Heart left ventricle (tissue), 16 donors: ENCODE data around the gene MYH6. TPM values are rescaled to one million over a fixed set of nuclear protein-coding genes. Genes with fewer than 3 reads are reported as not detected.

Experiments
- ATAC-seq, 4 donors: fragments of 200-7000 bp; cut with Tn5 transposase; one replicate each; pipeline ENCODE4 v1.9.1; 2020 to 2022; ENCODE audit warnings: moderate library complexity in 4 of 4, mild to moderate bottlenecking in 3 of 4, moderate number of reproducible peaks in 1 of 4
- DNase-seq, 5 donors: peaks; one replicate each; pipeline ENCODE4 v3.0.0-alpha.2; 2020
- H3K27ac ChIP-seq, 12 donors: fragments of 200-600 bp; sonication (generic) in 4 of 12; one replicate each; pipeline versions ENCODE4 v1.5.0 to v1.8.0; 2016 to 2022; ENCODE audit warnings: mild to moderate bottlenecking in 2 of 12
- H3K27me3 ChIP-seq, 9 donors: fragments of 200-600 bp; sonication (generic) in 2 of 9; one replicate each; pipeline versions ENCODE4 v1.5.1 to v1.8.0; 2016 to 2022; ENCODE audit warnings: mild to moderate bottlenecking in 3 of 9
- H3K36me3 ChIP-seq, 9 donors: fragments of 200-600 bp; sonication (generic) in 2 of 9; one replicate each; pipeline versions ENCODE4 v1.5.0 to v1.8.0; 2018 to 2022; ENCODE audit warnings: mild to moderate bottlenecking in 2 of 9
- H3K4me1 ChIP-seq, 12 donors: fragments of 200-600 bp; sonication (generic) in 4 of 12; one replicate each; pipeline versions ENCODE4 v1.5.0 to v1.8.0; 2016 to 2022; ENCODE audit warnings: mild to moderate bottlenecking in 3 of 12
- H3K4me3 ChIP-seq, 12 donors: fragments of 200-600 bp; sonication (generic) in 4 of 12; one replicate each; pipeline versions ENCODE4 v1.5.0 to v1.8.0; 2017 to 2022; ENCODE audit warnings: mild to moderate bottlenecking in 9 of 12, moderate library complexity in 4 of 12
- H3K9me3 ChIP-seq, 12 donors: fragments of 200-600 bp; sonication (generic) in 4 of 12; one replicate each; pipeline versions ENCODE4 v1.5.0 to v1.8.0; 2016 to 2022; ENCODE audit warnings: mild to moderate bottlenecking in 1 of 12
- CTCF ChIP-seq, 12 donors: fragments of 200-600 bp; sonication (generic) in 4 of 12; IDR thresholded peaks; one replicate each; pipeline versions ENCODE4 v1.5.0 to v1.8.0; 2018 to 2022; ENCODE audit warnings: antibody characterized with exemption in 12 of 12, mild to moderate bottlenecking in 5 of 12
- POLR2A ChIP-seq, 2 donors: fragments of 450-650 bp; IDR thresholded peaks; one replicate each; pipeline ENCODE4 v1.6.1; 2017; ENCODE audit warnings: antibody characterized with exemption in 2 of 2, mild to moderate bottlenecking in 2 of 2, moderate library complexity in 2 of 2
- WGBS, 4 donors: extraction: QIAGEN DNeasy Blood & Tissue Kit in 2 of 4; methylation state at CpG; one replicate each; pipeline versions ENCODE4 v1.1.5 to v1.1.7; 2013 to 2018; 5-methylcytosine and 5-hydroxymethylcytosine counted together
- intact Hi-C, 10 donors: fragments of 100-400 bp; cut with DNase I; formaldehyde crosslinking; loops; one replicate each; pipeline versions ENCODE4 v1.11.1 to v1.14.2; 2022
- polyA plus RNA-seq, 2 donors: library from polyadenylated mRNA; stranded (reverse); fragments of 200-250 nt; gene quantifications; one replicate each; pipeline ENCODE4 v1.2.3, GENCODE V29; 2013
- total RNA-seq, 9 donors: library from RNA; depleted of rRNA in 2 of 9; stranded (reverse); fragments of >200 nt in 2 of 9; fragmentation: NEBNext Ultra II Directional in 3 of 9; extraction: Animal tissue kit (Norgen Biotek cat#: 25700) in 3 of 9; gene quantifications; one replicate each; pipeline versions ENCODE4 v1.1.0 to v1.2.4, GENCODE V29; 2016 to 2023
- donor health status: ischemic (EF 13 %, LVEDD 7.1; RV severe dilation, severe dysfunction).
- donor health status: healthy with polysubstance abuse.
- donor health status: DM: no; HTN: yes; CAD: no.
- donor health status: DM: no; HTN: no; CAD: no.
- donor health status: ischemic (EF 25% LVEDD 6.9; RV normal size, moderate dysfunction).
- donor health status: ischemic (EF 25% LVEDD 5.7; RV mildly dilated, moderate dysfunction).
- donor health status: healthy.
- donor health status: DM: yes; HTN: yes; CAD: no.
- donor health status: ischemic (EF 35%, LVEDD 5.7; RV mildly dilated, moderate dysfunction).
- donor health status: nonischemic (EF 11% LVEDD 7.7; RV severe dilation, severe dysfunction).
- donor health status: DM: yes; HTN: yes; CAD: no.
- donor health status: PGD.
- donor health status: ischemic (EF 29% LVEDD 5.4; RV normal size, mild dysfunction).
- donor health status: nonischemic (EF 23%, LVEDD 6.1; RV moderate dilation, normal function).

MYH6 gene
- total and polyA plus RNA-seq, 11 donors: 76.8 to 5,104 (median 1,271) TPM

GRCh38 chr14:23382731-23383440 lies 25.2 kb downstream of the MYH6 start:
- Histone ChIP-seq H3K36me3 (peaks cover 0 to 73% (median 47%) of the 10 kb centered on the region in 9 donors), H3K4me3 (no peak overlapping the region), H3K27ac (no peak overlapping the region), H3K4me1 (peaks cover 0 to 13% (median 0%) of the 10 kb centered on the region in 12 donors), H3K27me3 (no peaks in the 10 kb centered on the region), H3K9me3 (no peaks in the 10 kb centered on the region)
- DNase-seq: no peak
- TF ChIP-seq POLR2A (IDR thresholded peaks at IDR 0.05) (no peak), CTCF (IDR thresholded peaks at IDR 0.05) (no peak)
- 69 to 73% (median 70%) methylated on average over 10 of the region's 10 CpGs for WGBS, 4 donors
- intact Hi-C loops: loop anchor here in 7 of 10 donors (5.0 to 10.0 kb wide), 6 partner anchors 56 to 118 kb away; no protein-coding TSS in a partner anchor
- no peak for ATAC-seq

DNA sequence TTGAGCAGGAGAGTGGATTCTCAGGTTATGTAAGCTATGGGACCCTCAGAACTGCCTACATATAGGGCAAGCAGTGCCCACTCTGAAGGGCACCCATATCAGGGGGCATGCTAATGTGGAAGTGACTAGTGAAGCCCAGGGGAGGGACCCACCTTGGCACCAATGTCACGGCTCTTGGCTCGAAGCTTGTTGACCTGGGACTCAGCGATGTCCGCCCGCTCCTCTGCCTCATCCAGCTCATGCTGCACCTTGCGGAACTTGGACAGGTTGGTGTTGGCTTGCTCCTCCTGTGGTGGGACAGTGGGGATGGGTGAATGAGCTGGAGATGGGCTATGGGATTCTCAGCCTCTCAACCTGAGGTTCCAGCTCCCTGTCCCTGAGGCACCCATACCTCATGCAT lies 25.8 kb downstream of the MYH6 start:
- H3K27me3 ChIP-seq: no peaks in the 10 kb centered on the region
- H3K4me1 ChIP-seq: peaks cover 0 to 13% (median 0%) of the 10 kb centered on the region in 12 donors
- ATAC-seq (no peak), DNase-seq (no peak)
- H3K9me3 ChIP-seq: no peaks in the 10 kb centered on the region
- peaks cover 0 to 69% (median 47%) of the 10 kb centered on the region in 9 donors for H3K36me3 ChIP-seq
- WGBS, 4 donors: 63 to 90% (median 83%) methylated on average over 2 to 6 of the region's 6 CpGs
- H3K4me3 ChIP-seq: no peak overlapping the region
- no peak overlapping the region for H3K27ac ChIP-seq
- TF ChIP-seq POLR2A (IDR thresholded peaks at IDR 0.05): no peak
- TF ChIP-seq CTCF (IDR thresholded peaks at IDR 0.05): no peak
- intact Hi-C loops: loop anchor here in 7 of 10 donors (5.0 to 10.0 kb wide), 6 partner anchors 55 to 117 kb away; no protein-coding TSS in a partner anchor

GRCh38 chr14:23381871-23382270 lies 26.2 kb downstream of the MYH6 start:
- Histone ChIP-seq H3K27ac (no peak overlapping the region), H3K27me3 (no peaks in the 10 kb centered on the region), H3K9me3 (no peaks in the 10 kb centered on the region), H3K4me1 (peaks cover 0 to 13% (median 0%) of the 10 kb centered on the region in 12 donors), H3K36me3 (peaks cover 0 to 65% (median 44%) of the 10 kb centered on the region in 9 donors), H3K4me3 (no peak overlapping the region)
- TF ChIP-seq CTCF (IDR thresholded peaks at IDR 0.05) (no peak), POLR2A (IDR thresholded peaks at IDR 0.05) (no peak)
- intact Hi-C loops: loop anchor here in 8 of 10 donors (2.0 to 10.0 kb wide), 7 partner anchors 53 to 117 kb away; no protein-coding TSS in a partner anchor
- DNase-seq (no peak), ATAC-seq (no peak)
- WGBS, 4 donors: 42 to 45% (median 43%) methylated on average over 3 of the region's 3 CpGs

- WGBS, 4 donors: 66 to 77% (median 75%) methylated on average over 4 of the region's 4 CpGs
- TF ChIP-seq CTCF (IDR thresholded peaks at IDR 0.05) (no peak), POLR2A (IDR thresholded peaks at IDR 0.05) (no peak)
- Histone ChIP-seq H3K27ac (peak overlapping the region in 1 of 12 donors; percentile 0), H3K4me1 (peaks cover 0 to 14% (median 0%) of the 10 kb centered on the region in 12 donors), H3K9me3 (no peaks in the 10 kb centered on the region), H3K36me3 (peaks cover 0 to 58% (median 41%) of the 10 kb centered on the region in 9 donors), H3K27me3 (no peaks in the 10 kb centered on the region), H3K4me3 (no peak overlapping the region)
- ATAC-seq (no peak), DNase-seq (no peak)
- intact Hi-C loops: loop anchor here in 9 of 10 donors (1.0 to 10.0 kb wide), 8 partner anchors 52 to 116 kb away; no protein-coding TSS in a partner anchor
These were observed 27.1 kb downstream of the MYH6 start for GRCh38 chr14:23380976-23381375.
